RCC 7860 (cell line): ENCODE data around the gene PGA3.
A peak's percentile ranks its signal among the peaks of the same experiment; 100 is the strongest.
"Not testable (repeated sequence)": the region's sequence is repeated elsewhere in the genome, so short reads cannot be mapped to it uniquely, and the experiment has no call there.

Experiments used
- DNase-seq: peaks from one replicate; pipeline ENCODE4 v3.0.0-alpha.2; 2015; ENCODE audit warnings: low spot score
- FAIRE-seq: peaks from 2 replicates; lab custom pipeline; 2012; peaks lifted over from hg19 to GRCh38; lab: Jason Lieb, UNC

Gene PGA3

DNA sequence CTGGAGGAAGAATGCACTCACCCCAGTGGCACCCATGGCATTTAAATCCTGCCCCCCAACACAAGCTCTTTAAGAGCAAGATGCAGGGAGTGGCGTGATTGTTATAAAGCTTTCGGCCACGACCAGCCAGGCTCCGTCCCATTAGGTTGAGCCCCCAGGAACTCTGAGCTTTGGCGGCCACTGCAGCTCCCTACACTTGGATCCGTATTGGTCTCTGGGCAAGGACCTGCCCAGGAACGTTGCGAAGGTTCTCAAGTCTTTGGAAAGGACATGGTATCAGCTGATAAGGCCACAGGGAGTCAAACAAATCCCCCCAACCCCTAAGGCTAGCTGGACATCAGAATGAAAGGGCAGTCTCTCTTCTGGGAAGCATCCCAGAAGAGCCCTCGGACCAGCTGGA is 32.7 kb upstream of the PGA3 start:
- DNase-seq, result no peak
- FAIRE-seq, result no peak

GRCh38 chr11:61171907-61172306 is 31.4 kb upstream of the PGA3 start:
- no peak for DNase-seq
- FAIRE-seq, result no peak

DNA sequence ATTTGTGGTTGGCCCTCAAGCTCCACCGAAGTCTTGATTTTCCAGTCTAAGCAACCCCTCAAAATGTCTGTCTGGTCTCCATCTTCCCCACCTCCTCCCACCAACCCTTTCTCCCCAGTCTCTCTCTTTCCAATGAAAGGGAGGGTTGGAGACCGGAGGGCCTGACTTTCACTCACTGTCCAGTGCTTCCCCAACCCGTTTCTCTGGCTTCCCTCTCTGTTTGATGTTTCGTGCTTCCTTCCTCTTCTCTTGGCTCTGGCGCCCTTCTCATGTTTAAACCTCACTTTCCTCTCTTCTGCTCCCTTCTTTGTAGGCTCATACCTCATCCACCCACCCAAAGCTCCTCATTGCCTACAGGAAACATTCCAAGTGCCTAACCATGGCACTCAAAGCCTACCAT is 31.0 kb upstream of the PGA3 start:
- DNase-seq (no peak), FAIRE-seq (no peak)

GRCh38 chr11:61172888-61173287 is 30.4 kb upstream of the PGA3 start:
- DNase-seq (no peak), FAIRE-seq (no peak)

- DNase-seq, result no peak
- FAIRE-seq, result no peak
These were observed 29.9 kb upstream of the PGA3 start for GRCh38 chr11:61173456-61173855.

- FAIRE-seq, result no peak
- DNase-seq, result no peak
These were observed 29.0 kb upstream of the PGA3 start for GRCh38 chr11:61174273-61174672.

- no peak for FAIRE-seq
- DNase-seq, result no peak
These were observed 28.4 kb upstream of the PGA3 start for GRCh38 chr11:61174949-61175348.

GRCh38 chr11:61176446-61176845 is 26.9 kb upstream of the PGA3 start:
- FAIRE-seq (no peak), DNase-seq (no peak)

DNA sequence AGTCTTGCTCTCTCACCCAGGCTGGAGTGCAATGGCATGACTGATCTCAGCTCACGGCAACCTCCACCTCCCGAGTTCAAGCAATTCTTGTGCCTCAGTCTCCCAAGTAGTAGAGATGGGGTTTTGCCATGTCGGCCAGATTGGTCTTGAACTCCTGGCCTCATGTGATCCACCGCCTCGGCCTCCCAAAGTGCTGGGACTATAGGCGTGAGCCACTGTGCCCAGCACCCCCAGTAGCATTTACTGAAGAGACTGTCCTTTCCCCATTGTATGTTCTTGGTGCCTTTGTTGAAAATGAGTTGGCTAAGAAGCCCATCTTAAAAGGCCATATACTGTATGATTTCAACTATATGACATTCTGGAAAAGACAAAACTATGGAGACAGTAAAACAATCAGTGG is 23.1 kb upstream of the PGA3 start:
- DNase-seq, FAIRE-seq: not testable (repeated sequence)

GRCh38 chr11:61181489-61181888 is 21.8 kb upstream of the PGA3 start:
- DNase-seq, result no peak
- FAIRE-seq, result no peak

- no peak for FAIRE-seq
- no peak for DNase-seq
These were observed 19.7 kb upstream of the PGA3 start for GRCh38 chr11:61183645-61184044.

DNA sequence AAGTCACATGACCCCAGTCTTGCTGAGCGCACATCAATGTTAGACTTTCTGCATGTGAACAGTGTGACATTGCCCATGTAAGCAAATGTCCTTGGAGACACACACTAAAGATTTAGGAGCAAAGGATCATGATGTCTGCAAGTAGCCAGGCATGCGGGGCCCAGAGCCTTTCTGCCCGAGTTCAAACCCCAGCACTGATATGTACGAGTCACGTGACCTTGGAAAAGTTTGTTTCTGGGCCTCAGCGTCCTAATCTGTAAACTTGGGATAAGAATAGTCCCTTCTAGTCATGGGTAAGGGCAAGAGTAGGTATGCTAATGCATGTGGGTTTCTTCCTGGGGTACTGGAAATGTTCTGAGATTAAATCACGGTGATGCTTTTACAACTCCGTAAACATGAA is 16.8 kb upstream of the PGA3 start:
- DNase-seq (no peak), FAIRE-seq (no peak)

- no peak for FAIRE-seq
- peak; percentile 56 for DNase-seq
These were observed 15.7 kb upstream of the PGA3 start for GRCh38 chr11:61187505-61188130.

DNA sequence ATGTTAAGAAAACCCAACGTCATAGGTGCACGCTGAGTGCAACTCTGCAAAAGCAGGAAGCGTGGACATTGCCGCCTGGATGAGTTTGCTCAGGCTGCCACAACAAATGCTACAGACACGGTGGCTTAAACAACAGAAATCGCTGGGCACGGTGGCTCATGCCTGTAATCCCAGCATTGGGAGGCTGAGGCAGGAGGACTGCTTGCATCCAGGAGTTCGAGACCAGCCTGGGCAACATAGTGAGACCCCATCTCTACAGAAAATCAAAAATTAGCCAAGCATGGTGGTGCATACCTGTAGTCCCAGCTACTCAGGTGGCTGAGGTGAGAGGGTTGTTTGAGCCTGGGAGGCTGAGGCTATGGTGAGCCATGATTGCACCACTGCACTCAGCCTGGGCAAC is 13.4 kb upstream of the PGA3 start:
- DNase-seq (no peak), FAIRE-seq (no peak)

GRCh38 chr11:61193596-61193995 is 9.7 kb upstream of the PGA3 start:
- DNase-seq, result no peak
- no peak for FAIRE-seq

DNA sequence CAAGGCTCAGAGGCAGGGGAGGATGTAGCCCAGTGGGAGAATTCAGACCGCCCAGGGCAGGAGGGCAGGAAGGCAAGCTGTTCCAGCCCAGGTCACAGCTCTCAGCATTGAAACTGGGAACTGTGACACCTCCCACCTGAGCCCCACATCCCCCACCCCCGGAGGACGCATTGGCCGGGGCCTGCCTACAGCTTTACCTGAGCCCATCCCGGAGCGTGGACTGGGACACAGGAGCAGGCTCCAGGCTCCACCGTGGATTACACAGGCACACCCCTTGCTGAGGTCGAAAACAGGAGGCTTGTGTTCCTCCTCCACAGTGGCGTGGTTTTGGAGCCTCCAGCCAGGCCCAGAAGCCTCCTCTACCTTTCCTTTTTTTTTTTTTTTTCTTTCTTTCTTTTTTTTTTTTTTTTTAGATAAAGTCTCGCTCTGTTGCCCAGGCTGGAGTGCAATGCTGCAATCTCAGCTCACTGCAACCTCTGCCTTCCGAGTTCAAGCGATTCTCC is 9.1 kb upstream of the PGA3 start:
- FAIRE-seq (no peak), DNase-seq (no peak)

DNA sequence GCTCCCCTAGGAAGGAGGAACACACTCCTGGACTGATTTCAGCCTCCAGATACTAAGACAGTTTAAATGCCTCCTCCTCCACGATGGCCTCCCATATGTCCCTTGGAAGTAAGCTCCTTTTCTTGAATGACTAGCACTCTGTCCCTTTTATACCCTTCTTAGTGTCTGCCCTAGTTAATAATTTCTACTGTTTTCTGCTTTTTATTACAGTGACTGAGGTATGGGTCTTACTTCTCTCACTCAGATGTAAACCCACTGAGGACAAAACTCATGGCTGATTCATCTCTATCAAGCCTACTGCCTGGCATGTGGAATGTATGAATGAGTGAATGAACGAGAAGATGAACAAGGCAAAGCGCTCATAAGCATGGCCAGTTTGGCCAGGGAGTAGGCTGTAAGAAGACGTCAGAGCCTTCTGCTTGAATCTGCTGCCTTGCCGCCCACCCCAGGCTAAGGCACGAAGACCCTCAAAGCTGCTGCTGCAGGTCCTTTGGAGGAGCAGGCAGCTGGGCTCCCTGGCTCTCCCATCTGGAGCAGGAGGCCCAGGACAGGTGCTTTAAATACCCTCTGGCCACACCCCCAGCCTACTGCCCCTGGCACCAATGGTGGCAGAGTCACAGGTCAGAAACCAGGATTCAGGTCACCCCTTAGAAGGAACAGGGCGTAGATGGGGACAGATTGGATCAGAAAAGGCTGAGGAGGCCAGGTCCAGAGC is 8.2 kb upstream of the PGA3 start:
- FAIRE-seq (no peak), DNase-seq (peak; percentile 9)

DNA sequence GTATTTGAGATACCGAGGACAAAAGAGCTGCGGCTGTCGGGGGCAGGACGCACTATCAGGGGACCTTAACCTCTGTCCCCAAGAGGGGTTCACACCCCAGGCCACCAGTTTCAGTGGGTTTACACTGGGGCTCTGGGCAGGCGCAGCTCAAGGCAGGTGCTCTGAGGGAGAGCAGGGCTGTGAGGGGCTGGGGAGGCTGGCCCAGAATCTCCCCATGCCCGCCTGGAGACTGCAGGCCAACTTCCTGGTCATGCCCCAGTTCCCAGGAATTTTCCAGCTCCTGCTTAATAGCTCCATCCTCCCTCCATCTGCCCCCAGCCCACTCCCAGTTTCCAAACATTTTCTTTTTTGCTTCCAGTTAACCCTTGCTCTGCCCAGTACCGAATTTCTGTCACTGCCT is 7.6 kb upstream of the PGA3 start:
- no peak for FAIRE-seq

GRCh38 chr11:61198361-61198760 is 5.0 kb upstream of the PGA3 start:
- FAIRE-seq (no peak), DNase-seq (no peak)

More for the DNA sequence above, 7.6 kb upstream of the PGA3 start:
- no peak for DNase-seq

DNA sequence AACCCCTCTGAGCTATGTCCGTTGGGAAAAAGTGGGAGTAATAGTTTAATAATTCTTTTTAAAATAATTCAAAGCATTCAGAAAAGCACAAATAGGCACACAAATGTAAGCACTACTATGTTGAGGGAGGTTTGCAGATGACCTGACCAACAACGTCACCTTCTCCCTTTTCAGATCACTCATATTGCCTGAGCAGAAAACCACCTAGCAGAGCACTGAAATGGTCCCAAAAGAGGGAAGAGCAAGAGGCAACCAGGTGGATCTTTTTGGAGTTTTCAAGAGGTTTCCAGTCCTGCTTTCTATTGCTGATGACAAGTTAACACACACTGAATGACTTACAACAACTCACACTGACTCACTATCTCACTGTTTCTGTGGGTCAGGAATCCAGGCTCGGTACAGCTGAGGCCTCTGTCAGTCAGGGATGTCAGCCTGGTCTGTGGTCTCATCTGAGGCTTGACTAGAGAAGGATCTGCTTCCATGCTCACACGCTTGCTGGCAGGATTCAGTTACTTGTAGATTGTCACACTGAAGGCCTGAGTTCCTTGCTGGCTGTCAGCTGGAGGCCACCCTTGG is 4.3 kb upstream of the PGA3 start:
- FAIRE-seq (no peak), DNase-seq (no peak)

DNA sequence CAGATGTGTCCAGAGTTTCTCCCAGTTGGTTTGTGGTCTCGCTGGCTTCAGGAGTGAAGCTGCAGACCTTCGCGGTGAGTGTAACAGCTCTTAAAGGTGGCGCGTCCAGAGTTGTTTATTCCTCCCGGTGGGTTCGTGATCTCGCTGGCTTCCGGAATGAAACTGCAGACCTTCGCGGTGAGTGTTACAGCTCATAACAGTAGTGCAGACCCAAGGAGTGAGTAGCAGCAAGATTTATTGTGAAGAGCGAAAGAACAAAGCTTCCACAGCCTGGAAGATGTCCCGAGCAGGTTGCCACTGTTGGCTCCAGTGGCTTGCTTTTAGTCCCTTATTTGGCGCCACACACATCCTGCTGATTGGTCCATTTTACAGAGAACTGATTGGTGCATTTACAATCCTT is 1.8 kb upstream of the PGA3 start:
- DNase-seq, result no peak
- no peak for FAIRE-seq

GRCh38 chr11:61203873-61204272 is 558 bp downstream of the PGA3 start:
- not testable (repeated sequence) for FAIRE-seq, DNase-seq
